WI38 (cell line): Measurements from ENCODE around the gene EXOSC5.
"Not testable (repeated sequence)": the region's sequence is repeated elsewhere in the genome, so short reads cannot be mapped to it uniquely, and the experiment has no call there.

Source experiments
- H3K4me3 ChIP-seq: 2 replicates; pipeline ENCODE4 v1.5.1; 2011; ENCODE audit warnings: low read depth, mild to moderate bottlenecking, control low read depth, low read length
- CTCF ChIP-seq: IDR thresholded peaks from 2 replicates; pipeline ENCODE4 v1.5.1; 2012; ENCODE audit warnings: low read depth, mild to moderate bottlenecking, control low read depth, low read length

EXOSC5 gene

DNA sequence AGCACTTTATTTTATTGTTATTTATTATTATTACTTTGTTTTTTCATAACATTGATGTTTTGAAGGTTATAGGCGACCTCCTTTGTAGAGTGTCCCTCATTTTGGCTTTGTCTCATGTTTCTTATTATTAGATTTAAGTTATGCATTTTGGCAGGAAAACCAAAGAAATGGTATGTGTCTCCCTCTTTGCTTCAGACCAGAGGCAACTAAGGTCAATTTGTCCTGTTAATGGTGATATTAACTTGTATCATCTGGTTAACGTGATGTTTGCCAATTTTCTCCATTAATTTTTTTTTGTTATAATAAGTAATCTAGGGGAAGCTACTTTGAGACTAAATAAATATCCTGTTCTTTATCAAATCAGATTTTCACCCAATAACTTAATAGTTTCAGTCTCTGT lies 24.7 kb downstream of the EXOSC5 start:
- no peak for TF ChIP-seq CTCF
- no peak overlapping the region for H3K4me3 ChIP-seq

- H3K4me3 ChIP-seq = no peak overlapping the region
- no peak for TF ChIP-seq CTCF
Observed at GRCh38 chr19:41371541-41371940, 25.6 kb downstream of the EXOSC5 start.

DNA sequence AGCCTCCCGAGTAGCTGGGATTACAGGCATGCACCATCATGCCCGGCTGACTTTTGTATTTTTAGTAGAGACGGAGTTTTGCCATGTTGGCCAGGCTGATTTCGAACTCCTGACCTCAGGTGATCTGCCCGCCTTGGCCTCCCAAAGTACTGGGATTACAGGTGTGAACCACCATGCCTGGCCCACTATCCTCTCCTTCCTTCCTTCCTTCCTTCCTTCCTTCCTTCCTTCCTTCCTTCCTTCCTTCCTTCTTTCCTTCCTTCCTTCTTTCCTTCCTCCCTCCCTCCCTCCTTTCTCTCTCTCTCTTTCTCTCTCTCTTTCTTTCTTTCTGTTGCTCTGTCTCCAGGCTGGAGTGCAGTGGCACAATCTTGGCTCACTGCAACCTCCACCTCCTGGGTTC lies 26.0 kb downstream of the EXOSC5 start:
- not testable (repeated sequence) for H3K4me3 ChIP-seq

DNA sequence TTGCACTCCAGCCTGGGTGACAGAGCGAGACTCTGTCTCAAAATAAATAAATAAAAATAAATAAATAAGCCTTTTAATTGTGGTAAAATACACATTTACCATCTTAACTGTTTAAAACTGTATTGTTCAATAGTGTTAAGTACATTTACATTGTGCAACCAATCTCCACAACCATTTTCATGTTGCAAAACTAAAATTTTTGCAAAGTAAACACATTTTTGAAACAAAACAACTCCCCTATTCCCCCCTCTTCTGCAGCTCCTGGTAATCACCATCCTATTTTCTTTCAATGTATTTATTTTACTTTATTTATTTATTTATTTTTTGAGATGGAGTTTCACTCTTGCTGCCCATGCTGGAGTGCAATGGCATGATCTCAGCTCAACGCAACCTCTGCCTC lies 27.4 kb downstream of the EXOSC5 start:
- no peak overlapping the region for H3K4me3 ChIP-seq
- TF ChIP-seq CTCF = no peak

GRCh38 chr19:41367848-41368301 lies 29.3 kb downstream of the EXOSC5 start:
- TF ChIP-seq CTCF = no peak
- H3K4me3 ChIP-seq = no peak overlapping the region

DNA sequence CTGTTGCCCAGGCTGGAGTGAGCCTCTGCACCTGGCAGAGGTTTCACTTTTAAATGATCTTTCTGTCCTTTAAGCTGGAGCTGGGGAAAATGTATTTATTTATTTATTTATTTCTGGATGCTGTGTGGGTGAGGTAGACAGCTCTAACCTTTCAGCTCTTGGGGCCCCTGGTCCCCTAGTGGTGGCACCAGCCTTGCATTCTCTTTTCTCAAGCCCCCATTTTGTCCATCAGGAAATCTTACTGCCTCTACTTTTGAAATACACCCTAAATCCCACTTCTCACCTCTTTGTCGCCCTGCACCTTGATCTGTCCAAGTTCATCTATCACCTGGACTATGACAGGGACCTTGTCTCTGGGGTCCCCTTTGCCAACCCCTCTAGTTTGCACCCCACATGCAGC lies 31.1 kb downstream of the EXOSC5 start:
- no peak overlapping the region for H3K4me3 ChIP-seq
- TF ChIP-seq CTCF = no peak

GRCh38 chr19:41364524-41365391 lies 32.4 kb downstream of the EXOSC5 start:
- peak overlapping the region; percentile 74 for H3K4me3 ChIP-seq
- no peak for TF ChIP-seq CTCF
